A549 treated with Hydrocortisone at 1 μM for 4 hours (cell line): Measurements from ENCODE around the gene MYOZ3. TPM values are rescaled to one million over a fixed set of nuclear protein-coding genes. Genes with fewer than 3 reads are reported as not detected.

ENCODE experiments used
- total RNA-seq: library from RNA; stranded (reverse); fragments of 200-300 nt; extraction: Qiagen RNA extraction; gene quantifications from 5 replicates; pipeline ENCODE4 v1.2.3, GENCODE V29; 2022

MYOZ3 gene, protein sequence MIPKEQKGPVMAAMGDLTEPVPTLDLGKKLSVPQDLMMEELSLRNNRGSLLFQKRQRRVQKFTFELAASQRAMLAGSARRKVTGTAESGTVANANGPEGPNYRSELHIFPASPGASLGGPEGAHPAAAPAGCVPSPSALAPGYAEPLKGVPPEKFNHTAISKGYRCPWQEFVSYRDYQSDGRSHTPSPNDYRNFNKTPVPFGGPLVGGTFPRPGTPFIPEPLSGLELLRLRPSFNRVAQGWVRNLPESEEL
- total RNA-seq: 0.07 to 0.14 TPM in 2 of 5 replicates, not detected in the others

GRCh38 chr5:150661086-150661485 lies at the start of gene MYOZ3:
TSS of gene MYOZ3 (plus strand) at chr5:150661251. CDS start at chr5:150662942, 1,691 bp downstream.

DNA sequence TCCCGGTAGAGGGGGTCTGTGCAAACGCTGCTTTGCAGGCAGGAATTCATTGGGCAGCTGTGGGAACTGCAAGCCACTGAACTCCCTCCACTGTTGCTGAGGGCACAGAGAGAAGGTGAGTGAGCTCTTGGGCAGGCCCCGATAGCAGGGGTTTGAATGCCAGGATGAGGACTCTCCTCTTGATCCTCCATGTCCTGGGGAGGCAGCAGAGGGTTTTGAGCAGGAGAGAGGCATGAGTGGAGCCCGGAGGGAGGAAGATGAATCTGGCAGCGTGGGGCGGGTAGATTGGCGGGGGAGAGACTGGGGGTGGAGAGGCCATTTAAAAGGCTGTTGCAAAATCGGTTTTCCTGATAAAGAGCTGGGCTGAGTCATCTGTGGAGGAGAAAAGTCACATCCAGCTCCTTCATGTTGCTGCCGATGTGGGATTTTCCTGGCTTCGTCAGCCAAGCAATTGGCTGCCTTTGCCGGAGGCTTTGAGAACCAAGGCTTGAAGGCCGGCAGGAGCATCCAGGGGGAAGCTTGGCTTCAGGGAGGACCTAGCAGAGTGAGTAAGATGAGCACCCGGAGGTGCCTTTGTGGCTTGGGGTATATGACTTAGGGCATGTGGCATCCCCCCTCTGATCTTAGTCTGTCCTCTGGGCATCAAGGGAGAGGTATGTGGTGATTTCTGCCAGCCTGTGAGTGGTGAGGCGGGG lies 20.6 kb upstream of the MYOZ3 start, which contains the start of gene SYNPO:
TSS of gene SYNPO (plus strand) at position 350 of the 695 bp plus-strand sequence. CDS start 7,616 bp downstream, outside the sequence.

DNA sequence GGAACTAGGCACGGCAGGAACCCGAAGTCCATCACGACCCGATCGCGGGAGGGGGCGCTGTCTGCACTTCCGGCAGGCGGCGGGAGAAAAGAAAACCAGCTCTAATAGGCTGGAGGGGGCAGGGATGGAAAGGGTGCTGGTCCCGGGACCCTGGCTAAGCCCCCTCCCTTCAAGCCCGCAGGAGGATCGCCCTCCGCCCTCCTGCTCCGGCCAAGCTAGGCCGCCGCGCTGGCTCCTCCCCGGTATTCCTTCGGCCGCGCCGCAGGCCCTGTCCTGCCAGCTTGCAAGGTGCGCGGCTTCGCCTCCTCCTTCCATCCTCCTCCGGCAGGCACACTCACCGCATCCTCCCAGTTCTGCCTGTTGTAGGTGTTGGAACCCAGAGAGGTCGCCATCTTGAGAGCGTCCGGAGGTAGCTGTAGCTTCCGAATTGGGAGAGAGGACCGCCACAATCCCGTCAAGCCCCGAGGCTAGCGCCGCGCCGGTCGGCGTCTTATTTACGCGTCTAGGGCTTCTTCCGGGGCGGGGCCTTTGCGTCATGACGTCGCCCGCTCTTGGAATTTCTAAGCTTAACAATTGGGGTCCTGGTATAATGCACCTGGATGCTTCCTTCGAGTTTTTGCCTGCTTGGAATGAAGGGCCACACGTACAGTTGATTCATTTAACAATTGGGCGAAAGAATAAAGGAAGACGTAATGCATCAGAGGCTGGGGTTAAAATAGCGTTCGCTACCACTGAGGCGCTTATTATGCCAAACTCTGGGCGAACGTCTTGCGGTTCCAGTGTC lies 39.7 kb downstream of the MYOZ3 start, which contains the start of gene RBM22:
TSS of gene RBM22 (minus strand) at position 469 of the 784 bp plus-strand sequence. CDS start at position 392, 77 bp downstream.

Other genes starting within 250 kb of the MYOZ3 start
- 0.15 to 0.16 TPM in 2 of 5 replicates, not detected in the others for gene CD74, start 248.3 kb upstream of the MYOZ3 start, total RNA-seq
- gene RPS14, start 211.5 kb upstream of the MYOZ3 start, total RNA-seq: 2,659 to 3,124 TPM (median 2,999 TPM) in 5 replicates
- gene NDST1, start 153.1 kb upstream of the MYOZ3 start, total RNA-seq: 50.1 to 68.1 TPM (median 60.2 TPM) in 5 replicates
- gene SYNPO, start 20.6 kb upstream of the MYOZ3 start, total RNA-seq: 21.7 to 25.7 TPM (median 24.0 TPM) in 5 replicates
- gene RBM22, start 39.8 kb downstream of the MYOZ3 start, total RNA-seq: 44.3 to 55.7 TPM (median 45.7 TPM) in 5 replicates
- gene DCTN4, start 97.8 kb downstream of the MYOZ3 start, total RNA-seq: 17.9 to 21.2 TPM (median 19.2 TPM) in 5 replicates
- 13.1 to 16.4 TPM (median 14.6 TPM) in 5 replicates for gene SMIM3, start 117.5 kb downstream of the MYOZ3 start, total RNA-seq
- 0.09 to 0.32 TPM (median 0.17 TPM) in 5 replicates for gene IRGM, start 185.3 kb downstream of the MYOZ3 start, total RNA-seq
- gene ZNF300, start 243.7 kb downstream of the MYOZ3 start, total RNA-seq: 2.0 to 3.0 TPM (median 2.3 TPM) in 5 replicates